Astrocyte (in vitro differentiated cells and primary cell): ENCODE data around the gene CELF1.

Source experiments
- EZH2 ChIP-seq: IDR thresholded peaks from 2 replicates; pipeline ENCODE4 v1.6.1; 2012; ENCODE audit warnings: mild to moderate bottlenecking, low read length, inconsistent platforms; ENCODE audit not compliant: insufficient read depth
- TF ChIP-seq, protein P1 (sequence below): IDR thresholded peaks from 2 replicates; pipeline ENCODE4 v1.5.1; 2011; ENCODE audit warnings: low read depth, mild to moderate bottlenecking, inconsistent platforms, low read length, moderate library complexity; ENCODE audit not compliant: insufficient read depth

DNA sequence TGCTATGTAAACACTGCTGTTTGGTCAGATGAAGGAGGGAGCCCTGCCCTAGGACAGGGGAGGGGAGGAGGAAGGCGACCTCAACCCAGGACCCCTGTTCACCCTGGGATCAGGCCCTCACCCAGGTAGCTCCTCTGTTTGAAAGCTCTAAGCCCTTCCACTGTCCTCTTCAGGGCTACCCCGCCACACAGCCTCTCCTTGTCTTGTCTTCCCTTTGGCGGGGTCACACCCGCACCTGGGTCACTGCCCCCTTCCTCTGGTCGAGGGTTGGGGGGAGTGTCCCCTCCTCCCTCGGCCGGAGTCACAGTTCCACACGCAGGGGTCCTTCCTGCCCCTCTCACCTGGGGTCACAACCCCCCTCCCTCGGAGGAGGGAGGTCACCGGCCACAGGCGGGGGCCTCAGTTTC, 12.0 kb upstream of the CELF1 start:
- TF ChIP-seq, protein P1, sequence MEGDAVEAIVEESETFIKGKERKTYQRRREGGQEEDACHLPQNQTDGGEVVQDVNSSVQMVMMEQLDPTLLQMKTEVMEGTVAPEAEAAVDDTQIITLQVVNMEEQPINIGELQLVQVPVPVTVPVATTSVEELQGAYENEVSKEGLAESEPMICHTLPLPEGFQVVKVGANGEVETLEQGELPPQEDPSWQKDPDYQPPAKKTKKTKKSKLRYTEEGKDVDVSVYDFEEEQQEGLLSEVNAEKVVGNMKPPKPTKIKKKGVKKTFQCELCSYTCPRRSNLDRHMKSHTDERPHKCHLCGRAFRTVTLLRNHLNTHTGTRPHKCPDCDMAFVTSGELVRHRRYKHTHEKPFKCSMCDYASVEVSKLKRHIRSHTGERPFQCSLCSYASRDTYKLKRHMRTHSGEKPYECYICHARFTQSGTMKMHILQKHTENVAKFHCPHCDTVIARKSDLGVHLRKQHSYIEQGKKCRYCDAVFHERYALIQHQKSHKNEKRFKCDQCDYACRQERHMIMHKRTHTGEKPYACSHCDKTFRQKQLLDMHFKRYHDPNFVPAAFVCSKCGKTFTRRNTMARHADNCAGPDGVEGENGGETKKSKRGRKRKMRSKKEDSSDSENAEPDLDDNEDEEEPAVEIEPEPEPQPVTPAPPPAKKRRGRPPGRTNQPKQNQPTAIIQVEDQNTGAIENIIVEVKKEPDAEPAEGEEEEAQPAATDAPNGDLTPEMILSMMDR = no peak
- TF ChIP-seq EZH2 = no peak
